Activated CD4-positive, alpha-beta T cell treated with anti-CD3 and anti-CD28 coated beads for 24 hours (primary cell): ENCODE data around the gene XRCC5.

Source experiments
- DNase-seq, 2 donors: peaks; one replicate each; pipeline ENCODE4 v3.0.0-alpha.2; 2020; ENCODE audit warnings: low read depth in 2 of 2

Gene XRCC5

DNA sequence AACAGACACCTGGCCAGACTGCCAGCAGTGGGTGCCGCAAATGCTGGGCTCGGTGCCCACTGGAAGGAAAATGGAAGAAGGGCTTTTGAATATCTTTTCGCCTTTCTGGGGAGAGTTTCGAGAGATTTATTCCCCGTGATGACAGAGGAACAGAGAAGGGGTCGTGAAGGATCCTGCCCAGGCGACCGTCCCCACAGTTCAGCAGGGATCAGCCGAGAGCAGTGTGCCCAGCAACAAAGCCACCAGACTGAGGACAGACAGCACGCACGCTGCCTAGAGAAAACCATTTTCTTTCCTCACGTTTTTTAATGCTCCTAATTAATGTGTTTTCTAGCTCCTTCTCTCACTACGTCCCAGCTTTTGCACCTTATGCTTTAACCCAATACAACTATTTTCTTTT is 47.7 kb downstream of the XRCC5 start:
- DNase-seq = no peak

- no peak for DNase-seq
Measured at GRCh38 chr2:216159144-216159543, 50.0 kb downstream of the XRCC5 start.

- no peak for DNase-seq
Measured at GRCh38 chr2:216159646-216160045, 50.5 kb downstream of the XRCC5 start.

DNA sequence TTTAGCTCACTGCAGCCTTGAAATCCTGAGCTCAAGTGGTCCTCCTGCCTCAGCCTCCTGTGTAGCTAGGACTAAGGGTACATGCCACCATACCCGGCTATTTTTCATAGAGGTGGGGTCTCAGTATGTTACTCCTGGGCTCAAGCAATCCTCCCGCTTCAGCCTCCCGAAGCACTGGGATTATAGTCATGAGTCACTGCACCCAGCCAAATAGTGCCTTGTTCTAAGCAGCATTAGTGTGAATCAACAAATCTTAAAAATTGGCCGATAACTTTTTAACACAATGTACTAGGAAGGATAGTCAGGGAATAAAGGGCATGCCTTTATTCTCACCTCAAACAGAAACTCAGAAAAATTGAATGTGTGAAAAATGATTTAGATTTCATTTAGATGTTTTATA is 51.6 kb downstream of the XRCC5 start:
- no peak for DNase-seq

DNA sequence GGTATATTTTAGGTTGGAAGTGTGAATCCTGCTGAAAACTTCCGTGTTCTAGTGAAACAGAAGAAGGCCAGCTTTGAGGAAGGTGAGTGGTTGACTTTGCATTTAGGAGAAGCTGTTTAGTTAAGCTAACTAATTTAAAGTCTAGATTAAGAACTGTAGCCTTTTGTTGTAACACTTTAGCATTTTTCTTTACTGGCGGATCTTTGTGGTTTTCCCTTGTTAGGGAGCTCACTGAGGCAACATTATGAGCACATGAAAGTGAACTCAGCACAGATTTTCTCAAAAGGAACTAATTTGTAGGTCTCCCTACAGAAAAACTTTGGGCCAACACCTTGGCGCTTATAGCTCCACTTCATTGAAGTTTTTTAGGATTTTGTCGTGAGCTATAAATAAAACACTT is 52.8 kb downstream of the XRCC5 start:
- no peak for DNase-seq

DNA sequence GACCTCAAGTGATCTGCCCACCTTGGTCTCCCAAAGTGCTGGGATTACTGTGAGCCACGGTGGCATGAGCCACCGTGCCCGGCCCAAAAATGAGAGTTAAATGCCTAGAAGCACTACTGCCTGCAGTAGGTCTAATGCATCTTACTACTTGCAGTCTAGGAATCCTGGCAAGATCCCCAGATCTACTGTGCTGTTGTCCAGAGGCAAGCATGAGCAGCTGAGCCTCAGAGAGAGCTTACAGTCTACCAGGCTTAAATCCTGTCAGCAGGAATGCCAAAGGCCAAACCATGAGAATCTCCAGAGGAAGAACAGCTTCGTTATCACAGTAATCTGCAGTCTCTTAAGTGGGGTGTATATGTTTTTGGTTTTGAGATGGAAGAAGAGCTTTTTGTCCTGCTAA is 54.4 kb downstream of the XRCC5 start:
- DNase-seq = no peak

DNA sequence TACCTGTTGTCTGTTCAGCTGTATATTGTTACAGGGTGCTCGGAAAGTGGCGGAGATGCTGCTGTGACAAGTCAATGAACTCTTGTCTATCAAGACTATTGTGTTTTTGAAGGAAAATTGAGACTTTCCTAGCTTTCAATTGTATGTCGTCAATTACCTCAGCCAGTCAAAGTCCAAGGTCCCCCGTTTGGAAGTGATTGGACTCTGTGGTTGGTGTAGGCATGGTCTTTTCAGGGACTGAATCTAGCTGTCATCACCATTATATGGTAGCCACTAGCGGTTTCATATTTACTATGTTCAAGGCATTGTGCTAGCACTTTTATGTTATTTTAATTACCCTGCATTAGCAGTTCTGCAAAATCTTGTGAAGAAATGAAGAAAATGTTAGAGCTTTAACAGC is 54.9 kb downstream of the XRCC5 start:
- no peak for DNase-seq

GRCh38 chr2:216164576-216164975 is 55.4 kb downstream of the XRCC5 start:
- no peak for DNase-seq

- DNase-seq = no peak
Measured at GRCh38 chr2:216165711-216166110, 56.6 kb downstream of the XRCC5 start.

DNA sequence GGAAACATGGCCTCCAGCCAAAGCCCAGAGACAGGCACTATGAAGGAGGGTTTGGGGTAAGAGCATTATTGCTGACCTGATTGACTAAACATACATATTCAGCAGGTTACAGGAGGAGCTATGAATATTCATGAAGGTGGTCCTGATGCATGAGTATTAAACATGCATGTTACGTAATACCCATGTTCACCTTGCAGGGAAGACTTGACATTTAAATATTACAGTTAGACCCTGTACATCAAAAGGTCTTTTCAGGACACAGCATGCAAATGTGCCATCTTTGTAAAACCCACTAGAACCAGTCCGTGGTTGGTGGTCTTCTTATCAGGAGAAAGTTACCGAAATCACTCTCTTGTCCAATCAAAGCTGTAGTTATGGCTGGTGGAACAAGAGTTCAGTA is 59.9 kb downstream of the XRCC5 start:
- no peak for DNase-seq

DNA sequence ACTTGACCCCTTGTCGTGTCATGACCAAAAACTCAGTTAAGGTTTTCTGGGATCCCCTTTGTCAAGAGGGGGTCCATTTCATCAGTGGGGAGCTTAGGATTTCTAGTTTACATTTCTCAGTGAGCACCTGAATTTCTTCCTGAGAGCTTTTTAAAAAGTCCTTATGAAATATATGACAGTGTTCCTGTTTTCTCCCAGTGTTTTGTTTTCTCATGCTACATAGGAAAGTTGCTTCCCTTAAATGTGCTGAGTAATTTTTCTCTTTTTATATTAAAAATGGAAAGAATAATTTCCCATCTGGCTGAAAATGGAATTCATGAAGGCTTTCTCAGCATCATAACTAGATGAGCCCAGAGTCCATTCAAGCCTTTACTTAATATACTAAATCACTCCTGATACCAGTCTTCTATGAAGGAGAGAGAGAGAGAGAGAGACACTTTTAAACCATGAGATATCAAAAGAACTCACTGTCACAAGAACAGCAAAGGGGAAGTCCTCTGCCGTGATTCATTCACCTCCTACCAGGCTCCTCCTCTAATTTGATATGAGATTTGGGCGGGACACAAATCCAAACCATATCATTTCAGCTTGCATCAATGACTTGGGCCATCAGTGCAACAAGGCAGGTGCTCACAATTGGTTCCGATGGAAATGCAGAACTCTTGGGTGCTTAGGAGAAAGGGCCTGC is 61.1 kb downstream of the XRCC5 start:
- DNase-seq = no peak

DNA sequence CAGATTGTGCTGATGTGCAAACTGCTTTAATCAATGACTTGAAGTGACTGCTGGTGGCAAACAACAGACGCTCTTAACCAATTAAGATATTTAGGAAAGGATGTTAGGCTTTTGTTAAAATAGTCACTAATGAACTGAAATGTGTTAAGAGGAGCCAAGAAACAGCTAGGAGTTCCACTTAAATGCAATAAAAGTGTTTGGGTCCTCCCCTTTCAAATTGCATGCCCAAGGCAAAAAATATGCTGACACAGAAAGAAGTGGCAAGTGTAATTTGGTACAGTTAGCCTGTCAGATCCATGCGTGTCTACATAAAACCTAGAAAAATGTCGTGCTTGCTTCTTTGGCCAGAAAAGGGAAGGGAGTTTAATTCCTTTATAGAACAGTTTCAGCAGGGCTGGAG is 61.9 kb downstream of the XRCC5 start:
- DNase-seq = no peak

- no peak for DNase-seq
Measured at GRCh38 chr2:216172493-216172892, 63.3 kb downstream of the XRCC5 start.

- DNase-seq = no peak
Measured at GRCh38 chr2:216179015-216179414, 69.9 kb downstream of the XRCC5 start.

DNA sequence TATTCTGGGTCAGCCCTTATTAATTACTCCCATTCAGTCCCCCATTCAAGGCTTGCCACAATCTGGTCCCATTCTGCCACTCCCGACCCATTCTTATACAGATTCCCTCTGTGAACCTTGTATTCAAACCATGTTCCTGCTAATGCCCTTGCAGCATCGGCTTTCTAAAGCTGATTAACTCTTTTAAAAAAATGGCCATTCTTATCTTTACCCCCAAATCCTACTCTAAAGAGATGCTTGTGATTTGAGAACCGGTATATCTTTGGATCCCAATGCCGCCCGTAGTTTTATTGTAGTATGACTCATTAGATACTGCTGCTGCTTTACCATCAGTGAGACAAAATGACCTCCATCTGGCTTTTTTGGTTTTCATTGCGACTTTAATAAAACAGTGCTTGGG is 72.2 kb downstream of the XRCC5 start:
- no peak for DNase-seq

DNA sequence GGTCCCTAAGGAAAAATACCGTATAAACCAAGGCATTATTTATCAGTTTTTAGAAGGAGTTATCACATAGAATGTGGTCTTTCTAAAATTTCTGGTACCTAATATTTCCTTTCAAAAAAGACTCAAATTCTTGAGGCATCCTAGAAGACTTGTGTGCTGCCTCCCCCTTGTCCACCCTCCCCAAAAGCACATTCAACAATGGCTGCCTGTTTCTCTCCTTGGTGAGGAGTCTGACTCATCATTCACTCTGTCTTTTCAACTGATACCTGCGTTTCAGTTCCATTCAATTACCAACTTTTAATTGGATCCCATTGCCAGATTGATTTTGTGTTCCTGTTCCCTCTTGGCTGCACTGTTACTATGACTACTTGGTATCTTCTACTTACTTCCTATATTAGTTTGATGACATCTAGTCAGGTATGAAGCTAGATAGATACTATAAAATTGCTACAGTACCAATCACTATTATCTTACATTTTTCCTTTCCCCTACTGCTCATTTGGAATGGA is 72.9 kb downstream of the XRCC5 start:
- no peak for DNase-seq

GRCh38 chr2:216183462-216183861 is 74.3 kb downstream of the XRCC5 start:
- DNase-seq = no peak

GRCh38 chr2:216188559-216188850 is 79.4 kb downstream of the XRCC5 start:
- no peak for DNase-seq

DNA sequence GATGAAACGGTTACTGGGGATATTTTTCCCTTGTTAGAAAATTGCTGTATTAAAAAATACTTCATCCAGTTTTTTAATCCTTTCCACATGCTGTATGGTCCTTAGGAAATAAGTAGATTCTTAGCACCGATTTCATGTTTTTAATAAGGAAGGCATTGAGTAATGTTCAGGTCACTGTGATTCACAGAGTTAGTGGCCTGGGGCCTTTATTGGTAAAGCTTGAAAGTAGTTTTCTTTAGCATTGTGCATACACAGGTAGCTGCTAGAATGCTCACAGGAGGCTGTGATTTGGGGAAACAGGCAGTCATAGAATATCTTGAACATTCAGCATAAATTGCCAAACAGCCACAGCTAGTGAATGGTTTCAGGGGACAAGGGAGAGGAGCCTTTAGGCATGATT is 79.8 kb downstream of the XRCC5 start:
- no peak for DNase-seq

DNA sequence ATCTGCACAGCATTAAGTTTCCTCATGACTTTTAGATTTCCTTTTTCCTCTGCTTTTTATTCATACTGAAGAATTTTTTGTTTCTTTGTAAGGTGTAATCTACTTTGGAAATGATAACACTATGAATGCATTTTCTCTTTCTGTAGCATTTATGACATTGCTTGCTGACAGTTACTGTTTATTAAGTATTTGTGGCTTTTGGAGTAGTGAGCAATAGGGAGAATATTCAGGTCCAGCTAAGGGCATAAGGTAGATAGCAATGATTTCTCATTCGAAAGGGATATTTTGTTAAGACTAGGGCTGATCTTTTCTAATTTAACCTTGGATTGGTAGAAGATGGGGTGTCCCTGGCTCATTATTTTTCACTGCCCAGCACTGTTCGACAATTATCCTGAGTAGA is 80.3 kb downstream of the XRCC5 start:
- DNase-seq = no peak

DNA sequence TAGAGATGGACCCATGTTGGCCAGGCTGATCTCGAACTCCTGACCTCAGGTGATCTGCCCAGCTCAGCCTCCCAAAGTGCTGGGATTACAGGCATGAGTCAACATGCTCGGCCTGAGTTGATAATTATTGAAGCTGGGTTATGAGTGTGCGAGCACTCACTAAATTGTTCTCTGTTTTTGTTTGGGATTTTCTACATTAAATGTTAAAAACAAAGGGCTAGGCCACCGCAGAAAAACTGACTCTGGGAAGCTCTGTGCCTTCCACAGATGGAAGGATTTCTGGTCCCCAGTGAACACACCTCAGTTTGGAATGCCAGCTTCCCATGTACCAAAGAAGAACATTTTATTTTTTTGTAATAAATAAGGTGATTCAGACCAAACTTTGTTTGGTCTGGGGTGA is 83.0 kb downstream of the XRCC5 start:
- DNase-seq = no peak

DNA sequence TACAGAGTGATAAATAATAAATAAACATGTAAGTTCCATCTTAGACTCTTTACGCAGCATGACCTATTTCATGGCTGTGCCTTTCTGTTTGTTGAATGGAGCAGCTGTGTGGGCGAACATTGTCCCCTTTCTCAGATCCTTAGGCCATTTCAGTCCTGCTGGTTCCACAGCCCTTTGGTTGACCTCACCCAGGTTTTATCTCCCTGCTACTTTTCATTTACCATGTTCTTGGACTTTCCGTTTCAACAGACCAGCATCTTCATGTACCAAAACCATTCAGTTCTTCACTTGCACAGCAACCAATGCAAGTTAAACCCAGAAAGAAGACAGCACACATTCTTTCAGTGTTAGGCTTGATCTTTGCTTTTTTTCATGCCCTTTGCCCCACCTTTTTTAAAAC is 83.8 kb downstream of the XRCC5 start:
- DNase-seq = no peak

DNA sequence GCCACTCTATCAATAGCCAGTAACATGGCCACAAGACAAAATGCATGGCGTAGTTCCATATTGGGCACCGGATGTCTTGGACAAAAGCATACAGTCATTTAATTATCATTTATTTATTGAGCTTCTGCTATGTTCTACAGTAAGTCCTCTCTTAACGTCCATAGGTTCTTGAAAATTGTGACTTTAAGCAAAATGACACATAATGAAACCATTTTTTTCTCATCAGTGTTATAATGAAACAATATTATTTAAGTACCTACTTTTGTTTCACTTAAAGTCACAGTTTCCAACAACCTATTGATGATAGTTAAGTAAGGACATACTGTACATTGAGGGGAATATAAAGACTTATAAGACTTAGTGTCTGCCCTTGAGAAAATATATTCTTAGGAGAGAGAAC is 84.9 kb downstream of the XRCC5 start:
- DNase-seq = no peak

DNA sequence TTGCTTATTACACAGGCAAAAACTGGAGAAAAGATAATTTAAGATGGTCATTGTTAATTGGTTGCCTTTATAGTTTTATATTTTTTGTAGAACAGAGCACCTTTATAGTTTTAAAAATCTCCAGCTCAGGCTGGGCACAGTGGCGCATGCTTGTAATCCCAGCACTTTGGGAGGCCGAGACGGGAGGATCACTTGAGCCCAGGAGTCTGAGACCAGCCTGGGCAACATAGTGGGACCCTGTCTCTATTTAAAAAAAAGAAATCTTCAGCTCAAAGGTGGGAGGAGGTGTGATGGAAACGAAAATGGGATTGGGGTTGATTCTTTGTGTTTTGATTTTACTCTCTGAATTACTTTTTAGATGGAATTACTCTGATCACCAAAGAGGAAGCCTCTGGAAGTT is 85.4 kb downstream of the XRCC5 start:
- DNase-seq = no peak
